ENCODE results near the gene STOML1.

STOML1 gene

DNA sequence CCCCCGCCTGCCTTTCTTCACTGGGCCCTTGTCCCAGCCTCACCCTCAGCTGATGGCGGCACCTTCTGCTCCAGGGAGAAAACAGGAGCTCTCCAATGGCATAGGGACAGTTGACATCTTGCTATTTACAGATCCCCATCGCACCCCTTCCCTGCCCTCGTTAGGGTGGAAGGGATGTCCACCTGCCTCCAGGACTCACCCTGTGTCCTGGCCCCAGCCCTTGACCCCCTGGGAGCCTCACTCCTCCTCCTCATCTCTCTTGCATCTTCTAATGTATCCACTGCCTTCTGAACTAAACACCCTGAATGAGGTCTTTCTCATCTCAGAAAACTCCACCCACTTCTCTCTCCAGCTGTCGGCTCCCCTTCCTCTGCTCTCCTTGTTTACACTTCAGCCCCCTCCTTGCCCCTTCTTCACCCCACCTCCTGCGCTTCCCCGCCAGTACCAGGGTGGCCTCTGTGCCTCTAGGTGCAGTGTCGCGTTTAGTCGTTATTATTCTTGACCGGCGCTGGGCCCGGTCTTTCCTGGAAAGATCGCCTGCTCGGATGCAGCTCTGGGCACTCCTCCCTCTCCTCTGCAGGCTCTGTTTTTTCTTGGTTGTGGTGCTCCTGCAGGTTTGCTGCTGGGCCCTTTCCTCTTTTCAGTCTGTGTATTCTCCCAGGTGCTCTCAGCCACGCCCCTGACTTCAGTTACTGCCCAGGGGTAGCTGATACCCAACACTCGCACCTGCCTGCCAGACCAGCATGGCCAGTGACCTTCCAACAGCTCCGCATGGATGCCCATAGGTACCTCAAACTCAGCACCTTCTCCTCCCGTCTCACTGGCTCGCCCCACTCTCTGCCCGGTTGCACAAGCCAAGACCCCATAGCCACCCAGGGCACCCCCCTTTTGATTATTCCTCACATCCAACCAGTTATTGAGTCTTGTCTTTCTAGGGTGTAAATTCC, 45.3 kb upstream of the STOML1 start:
- Mint-ChIP-seq H3K27ac (peak overlapping the region in 2 of 3 experiments; percentile 7 to 34), H3K27me3 (ENCODE audit: low read depth) (no peaks in the 10 kb centered on the region), H3K4me1 (peaks cover 64% of the 10 kb centered on the region), H3K9me3 (no peaks in the 10 kb centered on the region), H3K4me3 (no peak overlapping the region), H3K36me3 (ENCODE audit: low read depth) (peaks cover 9% of the 10 kb centered on the region)
- TF ChIP-seq, protein P1, sequence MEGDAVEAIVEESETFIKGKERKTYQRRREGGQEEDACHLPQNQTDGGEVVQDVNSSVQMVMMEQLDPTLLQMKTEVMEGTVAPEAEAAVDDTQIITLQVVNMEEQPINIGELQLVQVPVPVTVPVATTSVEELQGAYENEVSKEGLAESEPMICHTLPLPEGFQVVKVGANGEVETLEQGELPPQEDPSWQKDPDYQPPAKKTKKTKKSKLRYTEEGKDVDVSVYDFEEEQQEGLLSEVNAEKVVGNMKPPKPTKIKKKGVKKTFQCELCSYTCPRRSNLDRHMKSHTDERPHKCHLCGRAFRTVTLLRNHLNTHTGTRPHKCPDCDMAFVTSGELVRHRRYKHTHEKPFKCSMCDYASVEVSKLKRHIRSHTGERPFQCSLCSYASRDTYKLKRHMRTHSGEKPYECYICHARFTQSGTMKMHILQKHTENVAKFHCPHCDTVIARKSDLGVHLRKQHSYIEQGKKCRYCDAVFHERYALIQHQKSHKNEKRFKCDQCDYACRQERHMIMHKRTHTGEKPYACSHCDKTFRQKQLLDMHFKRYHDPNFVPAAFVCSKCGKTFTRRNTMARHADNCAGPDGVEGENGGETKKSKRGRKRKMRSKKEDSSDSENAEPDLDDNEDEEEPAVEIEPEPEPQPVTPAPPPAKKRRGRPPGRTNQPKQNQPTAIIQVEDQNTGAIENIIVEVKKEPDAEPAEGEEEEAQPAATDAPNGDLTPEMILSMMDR (IDR thresholded peaks at IDR 0.05; ENCODE audit: unreplicated experiment in 3 of 3), result peak in 1 of 3 experiments; percentile 23

- TF ChIP-seq, protein P1 (IDR thresholded peaks at IDR 0.05; ENCODE audit: unreplicated experiment in 3 of 3), result peak; percentile 51 to 61 (median 58)
- Mint-ChIP-seq H3K4me1 (peaks cover 56% of the 10 kb centered on the region), H3K27me3 (ENCODE audit: low read depth) (no peaks in the 10 kb centered on the region), H3K4me3 (no peak overlapping the region), H3K9me3 (no peaks in the 10 kb centered on the region), H3K27ac (peak overlapping the region in 2 of 3 experiments; percentile 7 to 54), H3K36me3 (ENCODE audit: low read depth) (peaks cover 9% of the 10 kb centered on the region)
Observed at GRCh38 chr15:74036271-74037170, 44.4 kb upstream of the STOML1 start.

GRCh38 chr15:74035121-74036017, 43.3 kb upstream of the STOML1 start:
- H3K36me3 Mint-ChIP-seq (ENCODE audit: low read depth), result peaks cover 9% of the 10 kb centered on the region
- peak overlapping the region in 1 of 3 experiments; percentile 49 for H3K27ac Mint-ChIP-seq
- H3K4me3 Mint-ChIP-seq, result no peak overlapping the region
- TF ChIP-seq, protein P1 (IDR thresholded peaks at IDR 0.05; ENCODE audit: unreplicated experiment in 3 of 3), result no peak
- peaks cover 45% of the 10 kb centered on the region for H3K4me1 Mint-ChIP-seq
- H3K27me3 Mint-ChIP-seq (ENCODE audit: low read depth), result no peaks in the 10 kb centered on the region
- no peaks in the 10 kb centered on the region for H3K9me3 Mint-ChIP-seq

- TF ChIP-seq, protein P1 (IDR thresholded peaks at IDR 0.05; ENCODE audit: unreplicated experiment in 3 of 3), result no peak
- Mint-ChIP-seq H3K9me3 (no peaks in the 10 kb centered on the region), H3K36me3 (ENCODE audit: low read depth) (peaks cover 9% of the 10 kb centered on the region), H3K27me3 (ENCODE audit: low read depth) (no peaks in the 10 kb centered on the region), H3K27ac (no peak overlapping the region), H3K4me1 (peaks cover 34% of the 10 kb centered on the region), H3K4me3 (no peak overlapping the region)
Observed at GRCh38 chr15:74034206-74034755, 42.2 kb upstream of the STOML1 start.

Data from nephron (organoid).